Mammary epithelial cell (primary cell): ENCODE results near the gene NR1I3.

Source experiments
- CTCF ChIP-seq, 2 donors: IDR thresholded peaks in 1 of 2; conservative IDR thresholded peaks in 1 of 2; 2 replicates each; pipeline ENCODE4 v1.5.1; 2011 to 2012; ENCODE audit warnings: inconsistent platforms in 2 of 2, low read length in 2 of 2, mild to moderate bottlenecking in 2 of 2, control low read depth in 1 of 2, low read depth in 1 of 2; ENCODE audit not compliant: insufficient read depth in 1 of 2; ENCODE audit errors: extremely low read depth in 1 of 2
- EZH2 ChIP-seq: IDR thresholded peaks from 2 replicates; pipeline ENCODE4 v1.6.1; 2012; ENCODE audit warnings: low read length, inconsistent platforms, borderline replicate concordance

- TF ChIP-seq CTCF (conservative IDR thresholded peaks at IDR 0.05 in 1 of 2, IDR thresholded peaks at IDR 0.05 in 1 of 2; ENCODE audit: extremely low read depth in 1 of 2, insufficient read depth in 1 of 2, low read depth in 1 of 2, low read length in 2 of 2) (no peak), EZH2 (no peak)
These were observed 20.7 kb upstream of the NR1I3 start, which contains the start of gene PCP4L1 for GRCh38 chr1:161258439-161259344.
